Measurements from ENCODE around the gene KCNH1.
A peak's percentile ranks its signal among the peaks of the same experiment; 100 is the strongest.

KCNH1 gene, protein sequence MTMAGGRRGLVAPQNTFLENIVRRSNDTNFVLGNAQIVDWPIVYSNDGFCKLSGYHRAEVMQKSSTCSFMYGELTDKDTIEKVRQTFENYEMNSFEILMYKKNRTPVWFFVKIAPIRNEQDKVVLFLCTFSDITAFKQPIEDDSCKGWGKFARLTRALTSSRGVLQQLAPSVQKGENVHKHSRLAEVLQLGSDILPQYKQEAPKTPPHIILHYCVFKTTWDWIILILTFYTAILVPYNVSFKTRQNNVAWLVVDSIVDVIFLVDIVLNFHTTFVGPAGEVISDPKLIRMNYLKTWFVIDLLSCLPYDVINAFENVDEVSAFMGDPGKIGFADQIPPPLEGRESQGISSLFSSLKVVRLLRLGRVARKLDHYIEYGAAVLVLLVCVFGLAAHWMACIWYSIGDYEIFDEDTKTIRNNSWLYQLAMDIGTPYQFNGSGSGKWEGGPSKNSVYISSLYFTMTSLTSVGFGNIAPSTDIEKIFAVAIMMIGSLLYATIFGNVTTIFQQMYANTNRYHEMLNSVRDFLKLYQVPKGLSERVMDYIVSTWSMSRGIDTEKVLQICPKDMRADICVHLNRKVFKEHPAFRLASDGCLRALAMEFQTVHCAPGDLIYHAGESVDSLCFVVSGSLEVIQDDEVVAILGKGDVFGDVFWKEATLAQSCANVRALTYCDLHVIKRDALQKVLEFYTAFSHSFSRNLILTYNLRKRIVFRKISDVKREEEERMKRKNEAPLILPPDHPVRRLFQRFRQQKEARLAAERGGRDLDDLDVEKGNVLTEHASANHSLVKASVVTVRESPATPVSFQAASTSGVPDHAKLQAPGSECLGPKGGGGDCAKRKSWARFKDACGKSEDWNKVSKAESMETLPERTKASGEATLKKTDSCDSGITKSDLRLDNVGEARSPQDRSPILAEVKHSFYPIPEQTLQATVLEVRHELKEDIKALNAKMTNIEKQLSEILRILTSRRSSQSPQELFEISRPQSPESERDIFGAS

DNA sequence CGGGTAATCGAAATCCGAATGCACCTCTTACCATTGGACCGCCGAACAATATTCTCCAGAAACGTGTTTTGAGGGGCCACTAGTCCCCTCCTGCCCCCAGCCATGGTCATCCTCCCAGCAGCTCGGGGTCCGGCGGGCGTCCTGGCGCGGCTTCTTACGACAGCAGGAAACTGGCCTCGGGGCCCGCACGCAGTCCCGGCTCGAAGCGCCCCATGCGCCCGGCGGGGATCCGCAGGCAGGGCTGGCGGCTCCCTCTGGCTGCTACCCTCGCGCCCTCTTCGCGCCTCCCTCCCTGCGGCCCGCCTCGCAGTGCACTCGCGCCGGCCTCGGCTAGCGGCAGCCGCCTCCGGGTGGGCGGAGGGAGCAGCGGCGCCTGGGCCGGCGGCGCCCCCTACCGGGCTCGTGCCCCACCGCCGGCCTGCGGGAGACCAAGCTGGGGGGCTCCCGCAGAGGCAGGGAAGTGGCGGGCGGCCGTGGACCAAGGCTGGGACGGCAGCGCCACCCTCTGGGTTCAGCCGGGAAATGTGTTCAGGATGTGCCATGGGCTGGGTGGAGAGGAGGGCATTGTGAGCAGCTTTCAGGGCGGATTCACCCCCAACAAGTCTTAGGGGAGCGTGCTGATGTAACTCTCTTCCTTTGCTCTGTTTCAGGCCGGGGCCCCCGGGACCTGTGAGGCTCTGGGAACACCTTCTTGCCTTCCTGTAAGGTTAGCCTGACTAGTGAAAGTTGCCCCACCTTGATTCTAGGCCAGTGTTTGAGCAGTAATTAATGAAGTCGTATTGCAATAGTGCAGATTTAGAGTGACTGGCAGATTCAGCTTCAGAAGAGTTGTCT is at the start of gene KCNH1:
TSS of gene KCNH1 (minus strand) at position 313 of the 834 bp plus-strand sequence. CDS start at position 110, 203 bp downstream.
- H3K27ac ChIP-seq (ENCODE audit: low read depth, low read length), result peak within 1 kb of the TSS; percentile 12
- H3K9ac ChIP-seq (ENCODE audit: low read length), result no peak within 1 kb of the TSS

GRCh38 chr1:211182746-211183145 is 48.8 kb upstream of the KCNH1 start:
- Histone ChIP-seq H3K27ac (ENCODE audit: low read depth, low read length) (no peak overlapping the region), H3K27me3 (ENCODE audit: control insufficient read depth in 1 of 2, insufficient read depth in 2 of 2, low read length in 2 of 2) (no peaks in the 10 kb centered on the region), H3K9me3 (ENCODE audit: low read length) (no peaks in the 10 kb centered on the region), H3K9ac (ENCODE audit: low read length) (no peak overlapping the region), H3K4me3 (ENCODE audit: low read depth in 1 of 2, low read length in 2 of 2) (no peak overlapping the region), H3K4me1 (ENCODE audit: insufficient read depth, low read length) (no peaks in the 10 kb centered on the region), H3K36me3 (ENCODE audit: insufficient read depth, low read length) (no peaks in the 10 kb centered on the region)

More for the DNA sequence above, at the start of gene KCNH1:
- Histone ChIP-seq H3K27me3 (ENCODE audit: control insufficient read depth in 1 of 2, insufficient read depth in 2 of 2, low read length in 2 of 2) (peaks cover 0 to 12% of the 10 kb centered on the region in 2 donors), H3K9me3 (ENCODE audit: low read length) (no peaks in the 10 kb centered on the region), H3K36me3 (ENCODE audit: insufficient read depth, low read length) (no peaks in the 10 kb centered on the region), H3K4me1 (ENCODE audit: insufficient read depth, low read length) (no peaks in the 10 kb centered on the region), H3K4me3 (ENCODE audit: low read depth in 1 of 2, low read length in 2 of 2) (peak within 1 kb of the TSS; percentile 31 to 59)

GRCh38 chr1:211174375-211174774 is 40.4 kb upstream of the KCNH1 start:
- H3K4me1 ChIP-seq (ENCODE audit: insufficient read depth, low read length), result no peaks in the 10 kb centered on the region
- no peak overlapping the region for H3K27ac ChIP-seq (ENCODE audit: low read depth, low read length)
- no peaks in the 10 kb centered on the region for H3K9me3 ChIP-seq (ENCODE audit: low read length)
- no peak overlapping the region for H3K4me3 ChIP-seq (ENCODE audit: low read depth in 1 of 2, low read length in 2 of 2)
- no peak overlapping the region for H3K9ac ChIP-seq (ENCODE audit: low read length)
- no peaks in the 10 kb centered on the region for H3K27me3 ChIP-seq (ENCODE audit: control insufficient read depth in 1 of 2, insufficient read depth in 2 of 2, low read length in 2 of 2)
- H3K36me3 ChIP-seq (ENCODE audit: insufficient read depth, low read length), result no peaks in the 10 kb centered on the region

DNA sequence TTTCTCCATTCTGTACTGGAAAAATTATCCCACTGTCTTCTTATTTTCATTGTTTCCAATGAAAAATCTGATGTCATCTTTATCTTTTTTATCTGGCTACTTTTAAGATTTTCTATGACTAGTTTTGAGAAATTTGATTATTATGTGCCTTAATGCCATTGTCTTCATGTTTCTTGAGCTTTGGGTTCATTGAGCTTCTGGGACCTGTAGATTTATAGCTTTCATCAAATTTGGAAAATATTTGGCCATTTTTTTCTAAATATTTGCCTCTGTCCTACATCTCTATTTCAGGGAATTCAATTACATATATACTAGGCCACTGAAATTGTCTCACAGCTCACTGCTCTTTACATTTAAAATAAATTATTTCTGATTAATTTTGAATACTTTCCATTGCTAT is 38.7 kb upstream of the KCNH1 start:
- Histone ChIP-seq H3K9ac (ENCODE audit: low read length) (no peak overlapping the region), H3K9me3 (ENCODE audit: low read length) (no peaks in the 10 kb centered on the region), H3K27ac (ENCODE audit: low read depth, low read length) (no peak overlapping the region), H3K4me3 (ENCODE audit: low read depth in 1 of 2, low read length in 2 of 2) (no peak overlapping the region), H3K36me3 (ENCODE audit: insufficient read depth, low read length) (no peaks in the 10 kb centered on the region), H3K4me1 (ENCODE audit: insufficient read depth, low read length) (no peaks in the 10 kb centered on the region), H3K27me3 (ENCODE audit: control insufficient read depth in 1 of 2, insufficient read depth in 2 of 2, low read length in 2 of 2) (no peaks in the 10 kb centered on the region)

DNA sequence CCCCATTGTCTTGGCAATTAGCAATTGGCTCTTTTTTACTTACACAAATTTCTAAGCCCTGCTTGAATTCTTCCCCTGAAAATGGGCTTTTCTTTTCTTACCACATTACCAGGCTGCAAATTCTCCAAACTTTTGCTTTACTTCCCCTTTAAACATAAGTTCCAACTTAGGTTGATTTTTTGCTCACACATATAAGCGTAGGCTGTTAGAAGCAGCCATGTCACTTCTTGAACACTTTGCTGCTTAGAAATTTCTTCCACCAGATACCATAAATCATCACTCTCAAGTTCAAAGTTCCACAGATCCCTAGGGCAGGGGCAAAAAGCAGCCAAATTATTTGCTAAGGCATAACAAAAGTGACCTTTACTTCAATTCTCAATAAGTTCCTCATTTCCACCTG is 35.4 kb upstream of the KCNH1 start:
- Histone ChIP-seq H3K4me3 (ENCODE audit: low read depth in 1 of 2, low read length in 2 of 2) (no peak overlapping the region), H3K4me1 (ENCODE audit: insufficient read depth, low read length) (no peaks in the 10 kb centered on the region), H3K9ac (ENCODE audit: low read length) (no peak overlapping the region), H3K36me3 (ENCODE audit: insufficient read depth, low read length) (no peaks in the 10 kb centered on the region), H3K27ac (ENCODE audit: low read depth, low read length) (no peak overlapping the region), H3K27me3 (ENCODE audit: control insufficient read depth in 1 of 2, insufficient read depth in 2 of 2, low read length in 2 of 2) (no peaks in the 10 kb centered on the region), H3K9me3 (ENCODE audit: low read length) (no peaks in the 10 kb centered on the region)

- Histone ChIP-seq H3K4me1 (ENCODE audit: insufficient read depth, low read length) (no peaks in the 10 kb centered on the region), H3K27me3 (ENCODE audit: control insufficient read depth in 1 of 2, insufficient read depth in 2 of 2, low read length in 2 of 2) (peaks cover 0 to 3% of the 10 kb centered on the region in 2 donors), H3K4me3 (ENCODE audit: low read depth in 1 of 2, low read length in 2 of 2) (no peak overlapping the region), H3K9me3 (ENCODE audit: low read length) (no peaks in the 10 kb centered on the region), H3K27ac (ENCODE audit: low read depth, low read length) (no peak overlapping the region), H3K36me3 (ENCODE audit: insufficient read depth, low read length) (no peaks in the 10 kb centered on the region), H3K9ac (ENCODE audit: low read length) (no peak overlapping the region)
These were observed 24.9 kb upstream of the KCNH1 start for GRCh38 chr1:211158866-211159265.

GRCh38 chr1:211155040-211155439 is 21.1 kb upstream of the KCNH1 start:
- Histone ChIP-seq H3K9ac (ENCODE audit: low read length) (no peak overlapping the region), H3K36me3 (ENCODE audit: insufficient read depth, low read length) (no peaks in the 10 kb centered on the region), H3K4me3 (ENCODE audit: low read depth in 1 of 2, low read length in 2 of 2) (no peak overlapping the region), H3K27ac (ENCODE audit: low read depth, low read length) (no peak overlapping the region), H3K27me3 (ENCODE audit: control insufficient read depth in 1 of 2, insufficient read depth in 2 of 2, low read length in 2 of 2) (no peaks in the 10 kb centered on the region), H3K9me3 (ENCODE audit: low read length) (no peaks in the 10 kb centered on the region), H3K4me1 (ENCODE audit: insufficient read depth, low read length) (no peaks in the 10 kb centered on the region)

- Histone ChIP-seq H3K27ac (ENCODE audit: low read depth, low read length) (no peak overlapping the region), H3K27me3 (ENCODE audit: control insufficient read depth in 1 of 2, insufficient read depth in 2 of 2, low read length in 2 of 2) (no peaks in the 10 kb centered on the region), H3K4me1 (ENCODE audit: insufficient read depth, low read length) (no peaks in the 10 kb centered on the region), H3K9me3 (ENCODE audit: low read length) (no peaks in the 10 kb centered on the region), H3K9ac (ENCODE audit: low read length) (no peak overlapping the region), H3K36me3 (ENCODE audit: insufficient read depth, low read length) (no peaks in the 10 kb centered on the region), H3K4me3 (ENCODE audit: low read depth in 1 of 2, low read length in 2 of 2) (no peak overlapping the region)
These were observed 20.0 kb upstream of the KCNH1 start for GRCh38 chr1:211153932-211154331.

DNA sequence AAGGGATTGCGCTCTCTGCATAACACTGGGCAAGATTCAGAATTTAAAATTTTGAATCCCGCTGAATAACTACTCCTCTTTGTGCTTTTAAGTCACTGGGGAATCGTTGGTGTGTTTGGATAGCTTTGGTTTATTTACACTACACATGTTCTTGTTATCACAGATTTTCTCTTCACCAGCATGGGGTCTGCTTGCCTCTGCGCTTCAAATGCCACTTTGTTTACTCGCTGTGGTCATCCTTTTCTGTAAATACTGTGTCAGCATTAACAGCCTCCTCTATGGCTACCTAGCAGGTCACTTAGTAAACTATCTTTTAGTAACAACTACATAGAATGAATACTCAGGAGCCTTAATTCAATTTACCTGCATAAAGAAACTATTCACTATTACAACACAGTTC is 14.4 kb upstream of the KCNH1 start:
- H3K27me3 ChIP-seq (ENCODE audit: control insufficient read depth in 1 of 2, insufficient read depth in 2 of 2, low read length in 2 of 2), result no peaks in the 10 kb centered on the region
- H3K27ac ChIP-seq (ENCODE audit: low read depth, low read length), result no peak overlapping the region
- H3K4me1 ChIP-seq (ENCODE audit: insufficient read depth, low read length), result no peaks in the 10 kb centered on the region
- no peaks in the 10 kb centered on the region for H3K9me3 ChIP-seq (ENCODE audit: low read length)
- H3K4me3 ChIP-seq (ENCODE audit: low read depth in 1 of 2, low read length in 2 of 2), result no peak overlapping the region
- no peaks in the 10 kb centered on the region for H3K36me3 ChIP-seq (ENCODE audit: insufficient read depth, low read length)
- H3K9ac ChIP-seq (ENCODE audit: low read length), result no peak overlapping the region

DNA sequence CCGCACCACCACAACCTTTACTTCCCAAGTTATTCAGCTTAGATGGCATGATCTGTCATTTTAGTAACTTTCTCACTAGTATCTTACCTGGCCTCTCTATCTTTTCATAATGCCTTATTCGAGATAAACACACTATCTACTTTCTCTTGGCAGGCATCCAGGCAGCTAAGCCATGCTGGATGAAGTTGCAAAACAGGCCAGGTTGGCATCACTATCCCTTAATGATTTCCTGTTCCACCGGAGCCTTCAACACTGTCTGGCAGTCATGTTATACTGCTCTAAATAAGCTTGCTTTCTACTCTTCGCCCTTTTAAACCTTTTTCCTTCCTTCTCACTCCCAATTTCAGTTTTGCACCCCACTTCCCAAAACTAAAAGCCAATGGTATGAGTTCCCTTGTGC is 12.0 kb upstream of the KCNH1 start:
- Histone ChIP-seq H3K4me3 (ENCODE audit: low read depth in 1 of 2, low read length in 2 of 2) (no peak overlapping the region), H3K27ac (ENCODE audit: low read depth, low read length) (no peak overlapping the region), H3K27me3 (ENCODE audit: control insufficient read depth in 1 of 2, insufficient read depth in 2 of 2, low read length in 2 of 2) (no peaks in the 10 kb centered on the region), H3K9me3 (ENCODE audit: low read length) (no peaks in the 10 kb centered on the region), H3K36me3 (ENCODE audit: insufficient read depth, low read length) (no peaks in the 10 kb centered on the region), H3K9ac (ENCODE audit: low read length) (no peak overlapping the region), H3K4me1 (ENCODE audit: insufficient read depth, low read length) (no peaks in the 10 kb centered on the region)
